ENCODE data around the gene ECT2. TPM values are rescaled to one million over a fixed set of nuclear protein-coding genes. Genes with fewer than 3 reads are reported as not detected.

The ECT2 gene
- total RNA-seq, 1 experiment from 2014 or later, result 77.4 TPM

- Histone ChIP-seq H3K27ac (ENCODE audit: low read length) (no peak overlapping the region), H3F3A (ENCODE audit: low read length, unreplicated experiment) (no peaks in the 10 kb centered on the region), H3K4me3 (ENCODE audit: low read length) (no peak overlapping the region), H3K9ac (ENCODE audit: low read length) (no peak overlapping the region), H3K36me3 (ENCODE audit: low read depth, low read length) (peaks cover 91% of the 10 kb centered on the region), H2AFZ (ENCODE audit: low read length) (no peak overlapping the region), H3K4me2 (ENCODE audit: low read length) (no peak overlapping the region), H3K4me1 (ENCODE audit: insufficient read depth, low read length) (no peaks in the 10 kb centered on the region), H3K79me2 (ENCODE audit: low read length) (no peaks in the 10 kb centered on the region), H3K9me3 (ENCODE audit: low read length) (no peaks in the 10 kb centered on the region), H3K9me2 (replicated peaks; ENCODE audit: low read length) (no peaks in the 10 kb centered on the region), H3K27me3 (ENCODE audit: low read length) (no peaks in the 10 kb centered on the region), H4K20me1 (ENCODE audit: low read length) (no peaks in the 10 kb centered on the region)
- no peak for ATAC-seq
- no peak for DNase-seq
- ChIA-PET POLR2A (ENCODE audit: unreplicated experiment) (no interaction called here), CTCF (no interaction called here)
- intact Hi-C loops (cut with micrococcal nuclease), result no loop called here
- TF ChIP-seq EZH2 (IDR thresholded peaks at IDR 0.05; ENCODE audit: low read length, unreplicated experiment) (no peak), CTCF (conservative IDR thresholded peaks at IDR 0.05; ENCODE audit: low read depth, low read length) (no peak), EZH2phosphoT487 (IDR thresholded peaks at IDR 0.05; ENCODE audit: borderline replicate concordance, low read length) (no peak)
- BruUV-seq (replicated peaks), result no TSS peak
These were observed 15.7 kb downstream of the ECT2 start for GRCh38 chr3:172766241-172766640.

DNA sequence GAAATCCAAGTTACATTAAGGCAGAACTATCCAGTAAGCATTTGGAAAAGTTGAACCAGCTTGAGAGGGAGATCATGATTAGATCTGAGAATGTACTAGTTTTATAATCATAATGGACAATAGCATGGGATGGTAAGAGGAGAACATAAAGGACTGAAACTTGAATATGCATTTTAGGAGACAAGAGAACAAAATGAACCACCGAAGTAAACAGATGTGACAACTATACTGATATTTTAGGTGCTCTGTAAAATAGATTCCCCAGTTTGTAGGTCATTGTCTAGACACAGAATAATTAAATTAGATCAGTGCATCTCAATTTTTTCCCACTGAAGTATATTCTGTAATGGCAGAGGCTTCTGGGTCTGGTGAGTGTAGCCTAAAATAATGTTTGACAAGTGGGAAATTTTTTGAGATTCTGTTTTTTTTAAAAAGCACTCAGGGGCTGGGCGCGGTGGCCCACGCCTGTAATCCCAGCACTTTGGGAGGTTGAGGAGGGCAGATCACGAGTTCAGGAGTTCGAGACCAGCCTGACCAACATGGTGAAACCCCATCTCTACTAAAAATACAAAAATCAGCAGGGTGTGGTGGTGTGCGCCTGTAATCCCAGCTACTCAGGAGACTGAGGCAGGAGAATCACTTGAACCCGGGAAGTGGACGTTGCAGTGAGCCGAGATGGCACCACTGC lies 16.3 kb downstream of the ECT2 start:
- POLR2A ChIA-PET (ENCODE audit: unreplicated experiment), result no interaction called here
- H4K20me1 ChIP-seq (ENCODE audit: low read length), result no peaks in the 10 kb centered on the region
- intact Hi-C loops (cut with micrococcal nuclease), result no loop called here
- H3K9me2 ChIP-seq (replicated peaks; ENCODE audit: low read length), result no peaks in the 10 kb centered on the region
- no peak overlapping the region for H3K4me3 ChIP-seq (ENCODE audit: low read length)
- no peaks in the 10 kb centered on the region for H3K27me3 ChIP-seq (ENCODE audit: low read length)
- ATAC-seq (no peak), DNase-seq (no peak)
- CTCF ChIA-PET, result no interaction called here
- H2AFZ ChIP-seq (ENCODE audit: low read length), result no peak overlapping the region
- no peak overlapping the region for H3K4me2 ChIP-seq (ENCODE audit: low read length)
- H3K27ac ChIP-seq (ENCODE audit: low read length), result no peak overlapping the region
- no peak overlapping the region for H3K9ac ChIP-seq (ENCODE audit: low read length)
- H3K36me3 ChIP-seq (ENCODE audit: low read depth, low read length), result peaks cover 92% of the 10 kb centered on the region
- TF ChIP-seq EZH2 (IDR thresholded peaks at IDR 0.05; ENCODE audit: low read length, unreplicated experiment), result no peak
- no peak for TF ChIP-seq EZH2phosphoT487 (IDR thresholded peaks at IDR 0.05; ENCODE audit: borderline replicate concordance, low read length)
- no peak for TF ChIP-seq CTCF (conservative IDR thresholded peaks at IDR 0.05; ENCODE audit: low read depth, low read length)
- no TSS peak for BruUV-seq (replicated peaks)
- no peaks in the 10 kb centered on the region for H3K79me2 ChIP-seq (ENCODE audit: low read length)
- H3F3A ChIP-seq (ENCODE audit: low read length, unreplicated experiment), result no peaks in the 10 kb centered on the region
- H3K9me3 ChIP-seq (ENCODE audit: low read length), result no peaks in the 10 kb centered on the region
- H3K4me1 ChIP-seq (ENCODE audit: insufficient read depth, low read length), result no peaks in the 10 kb centered on the region

- Histone ChIP-seq H3K27ac (ENCODE audit: low read length) (no peak overlapping the region), H3K27me3 (ENCODE audit: low read length) (no peaks in the 10 kb centered on the region), H2AFZ (ENCODE audit: low read length) (no peak overlapping the region), H3F3A (ENCODE audit: low read length, unreplicated experiment) (no peaks in the 10 kb centered on the region), H3K9ac (ENCODE audit: low read length) (no peak overlapping the region), H3K4me1 (ENCODE audit: insufficient read depth, low read length) (no peaks in the 10 kb centered on the region), H3K36me3 (ENCODE audit: low read depth, low read length) (peaks cover 78% of the 10 kb centered on the region), H3K4me3 (ENCODE audit: low read length) (no peak overlapping the region), H3K9me2 (replicated peaks; ENCODE audit: low read length) (no peaks in the 10 kb centered on the region), H3K4me2 (ENCODE audit: low read length) (no peak overlapping the region), H4K20me1 (ENCODE audit: low read length) (no peaks in the 10 kb centered on the region), H3K9me3 (ENCODE audit: low read length) (no peaks in the 10 kb centered on the region), H3K79me2 (ENCODE audit: low read length) (no peaks in the 10 kb centered on the region)
- intact Hi-C loops (cut with micrococcal nuclease), result no loop called here
- CTCF ChIA-PET, result no interaction called here
- POLR2A ChIA-PET (ENCODE audit: unreplicated experiment), result no interaction called here
- DNase-seq (no peak), ATAC-seq (no peak)
- TF ChIP-seq CTCF (conservative IDR thresholded peaks at IDR 0.05; ENCODE audit: low read depth, low read length), result no peak
- BruUV-seq (replicated peaks), result no TSS peak
These were observed 19.9 kb downstream of the ECT2 start for GRCh38 chr3:172770382-172770781.

Data from PC-3 (cell line).